ENCODE data around the gene RPUSD4.

RPUSD4 gene

DNA sequence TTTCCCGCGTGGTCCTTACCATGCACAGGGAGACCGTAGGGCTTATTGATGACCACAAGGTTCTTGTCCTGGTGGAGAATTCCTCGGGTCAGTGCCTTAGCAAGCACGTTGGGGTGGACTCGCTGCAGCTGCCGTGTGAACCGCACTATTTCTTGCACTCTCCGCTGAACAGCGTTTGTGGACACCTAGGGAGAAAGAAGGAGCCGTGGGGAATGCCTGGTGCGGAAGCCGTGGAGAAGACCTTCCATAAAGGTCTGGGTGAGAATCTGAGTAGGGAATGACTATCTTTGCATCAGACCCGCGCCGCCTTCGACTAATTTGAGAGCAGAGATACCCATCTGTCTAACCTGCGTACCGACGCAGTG lies 597 bp downstream of the RPUSD4 start:
- no peak for DNase-seq

DNA sequence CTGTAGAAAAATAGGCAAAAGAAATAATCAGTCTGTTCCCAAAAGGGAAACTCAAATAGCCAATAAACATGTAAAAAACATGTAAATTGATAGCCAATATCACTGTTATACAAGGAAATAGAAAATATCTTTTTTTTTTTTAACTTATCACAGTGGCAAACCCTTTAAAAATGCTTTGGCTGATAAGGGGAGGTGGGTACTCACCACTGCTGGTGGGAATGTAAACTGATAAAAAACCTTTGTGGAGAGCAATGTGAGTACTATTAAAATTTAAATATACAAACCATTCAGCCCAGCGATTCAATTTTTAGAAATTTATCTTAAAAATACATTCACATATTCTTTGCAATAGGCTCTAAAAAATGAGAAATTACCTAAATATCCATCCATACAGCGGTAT lies 3.6 kb downstream of the RPUSD4 start:
- no peak for DNase-seq

DNA sequence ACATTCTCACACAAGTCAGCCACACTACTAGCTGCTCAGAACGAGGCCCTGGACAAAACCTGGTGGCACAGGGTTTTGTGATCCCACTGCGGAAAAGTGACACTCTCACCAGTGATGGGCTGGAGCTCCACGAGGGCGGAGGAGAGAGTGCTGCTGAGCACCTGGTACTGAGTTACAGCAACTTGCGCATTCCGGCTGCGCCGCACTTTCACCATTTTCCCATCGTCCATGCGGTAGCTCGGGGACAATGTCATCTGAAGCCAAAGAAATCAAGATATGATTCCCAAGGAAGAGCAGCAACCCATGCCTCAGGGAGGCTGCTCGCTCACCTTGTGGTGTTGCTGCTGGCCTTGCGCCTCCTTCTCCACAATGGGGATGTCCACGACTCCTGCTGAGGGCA lies 6.1 kb downstream of the RPUSD4 start:
- no peak for DNase-seq

DNA sequence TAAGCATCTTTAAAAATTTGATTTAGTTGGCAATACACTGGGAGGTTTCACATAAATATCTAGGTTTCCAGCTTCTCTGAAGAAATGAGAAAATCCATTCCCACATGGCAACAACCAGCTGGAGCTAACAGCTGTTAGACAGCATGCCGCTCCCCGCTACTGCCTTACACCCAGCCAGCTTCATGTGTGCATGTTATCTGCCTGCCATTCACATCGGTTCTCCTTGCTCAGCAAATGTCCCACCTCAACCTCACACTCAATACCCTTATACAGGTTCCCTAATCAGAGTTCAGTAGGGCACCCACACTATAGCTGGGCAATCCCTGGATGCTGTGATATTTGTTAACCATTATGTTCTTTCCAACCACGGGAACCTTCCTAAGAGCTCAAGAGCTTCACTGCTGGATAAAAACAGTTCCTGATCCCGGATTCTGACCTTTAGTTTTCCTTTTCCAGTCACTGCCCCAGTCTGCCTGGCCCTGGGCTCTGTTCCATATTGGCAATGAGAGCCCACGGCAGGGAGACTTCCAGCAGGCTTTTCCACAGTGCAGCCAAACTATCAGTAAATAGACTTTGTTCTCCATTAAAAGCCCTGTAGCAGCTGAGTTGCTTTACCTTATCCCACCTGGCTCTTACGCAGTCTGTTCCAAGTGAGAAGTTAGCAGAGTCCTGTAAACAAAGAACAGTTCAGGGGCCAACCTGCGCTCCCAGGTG lies 8.6 kb downstream of the RPUSD4 start:
- DNase-seq = no peak

DNA sequence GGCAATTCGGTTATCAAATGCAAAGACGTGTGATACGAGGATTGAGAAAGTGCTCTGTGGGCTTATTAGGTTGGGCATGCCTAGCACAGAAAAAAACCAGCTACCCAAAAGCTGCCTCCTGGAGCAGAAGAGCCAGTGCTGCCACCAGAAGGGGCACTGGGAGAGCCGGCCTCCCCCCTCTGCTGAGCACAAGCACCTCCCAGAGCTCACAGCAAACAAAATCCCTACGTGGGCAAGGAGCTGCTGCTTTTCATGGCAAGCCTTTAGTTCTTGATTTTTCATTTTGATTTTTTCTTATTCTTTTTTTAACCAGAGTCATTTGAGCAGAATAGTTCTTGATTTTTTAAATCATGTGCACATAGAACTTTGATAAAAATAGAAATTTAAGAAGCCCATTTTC lies 12.8 kb downstream of the RPUSD4 start:
- DNase-seq = no peak

DNA sequence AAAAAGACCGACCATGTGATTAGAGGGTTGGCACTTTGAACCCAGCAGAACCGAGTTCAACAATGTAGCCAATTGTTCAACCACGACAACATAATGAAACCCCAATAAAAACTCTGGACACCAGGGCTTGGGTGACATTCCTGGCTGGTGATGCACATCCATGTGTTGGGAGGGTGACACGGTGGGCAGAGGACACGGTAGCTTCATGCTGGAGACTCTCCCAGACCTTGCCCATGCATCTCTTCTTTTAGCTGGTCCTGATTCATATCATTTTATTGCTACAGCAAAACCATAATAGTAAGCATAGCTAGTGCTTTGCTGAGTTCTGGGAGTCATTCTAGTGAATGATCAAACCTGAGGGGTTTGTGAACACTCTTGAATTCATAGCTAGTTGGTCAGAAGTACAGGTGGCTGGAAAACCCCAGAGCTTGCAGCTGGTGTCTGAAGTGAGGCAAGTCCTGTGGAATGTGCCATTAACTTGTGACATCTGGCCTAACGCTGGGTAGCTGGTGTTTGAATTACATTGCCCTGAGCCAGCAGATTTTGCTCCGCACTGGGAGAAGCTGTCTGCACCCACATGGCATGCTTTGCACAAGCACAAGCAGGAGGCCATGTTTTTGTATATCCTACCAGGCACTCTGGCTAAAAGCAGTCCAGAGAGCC lies 14.0 kb downstream of the RPUSD4 start:
- DNase-seq = no peak

DNA sequence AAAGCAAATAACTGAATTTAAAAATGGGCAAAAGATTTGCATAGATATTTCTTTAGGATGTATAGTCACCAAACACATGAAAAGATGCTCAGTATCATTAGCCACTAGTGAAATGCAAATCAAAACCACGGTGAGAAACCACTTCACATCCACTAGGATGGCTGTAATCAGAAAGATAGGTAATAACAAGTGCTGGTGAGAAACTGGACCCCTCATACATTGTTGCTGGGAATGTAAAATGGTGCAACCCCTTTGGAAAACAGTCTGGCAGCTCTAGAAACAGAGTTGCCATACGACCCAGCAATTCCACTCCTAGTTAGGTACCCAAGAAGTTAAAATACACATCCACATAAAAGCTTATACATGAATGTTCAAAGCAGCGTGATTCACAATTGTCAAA lies 16.3 kb downstream of the RPUSD4 start:
- DNase-seq = no peak

DNA sequence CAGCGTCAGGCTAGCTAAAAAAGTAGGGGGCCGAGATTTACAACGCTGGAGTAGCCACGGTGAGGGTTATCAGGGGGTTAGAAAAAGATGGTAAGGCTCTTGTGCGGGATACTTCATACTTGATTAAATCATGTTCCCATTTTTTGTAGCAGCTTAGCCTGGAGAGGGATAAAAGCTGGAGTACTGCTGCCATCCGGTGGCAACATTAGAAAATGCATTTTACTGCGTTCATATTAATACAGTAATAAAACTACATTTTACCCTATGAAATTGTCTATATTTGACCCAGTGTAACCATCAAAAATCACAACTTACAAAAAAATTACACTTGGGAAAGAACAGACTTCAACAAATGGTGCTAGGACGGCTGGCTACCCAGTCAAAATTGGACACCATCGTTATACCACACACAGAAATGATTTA lies 17.3 kb downstream of the RPUSD4 start:
- DNase-seq = peak; percentile 19

DNA sequence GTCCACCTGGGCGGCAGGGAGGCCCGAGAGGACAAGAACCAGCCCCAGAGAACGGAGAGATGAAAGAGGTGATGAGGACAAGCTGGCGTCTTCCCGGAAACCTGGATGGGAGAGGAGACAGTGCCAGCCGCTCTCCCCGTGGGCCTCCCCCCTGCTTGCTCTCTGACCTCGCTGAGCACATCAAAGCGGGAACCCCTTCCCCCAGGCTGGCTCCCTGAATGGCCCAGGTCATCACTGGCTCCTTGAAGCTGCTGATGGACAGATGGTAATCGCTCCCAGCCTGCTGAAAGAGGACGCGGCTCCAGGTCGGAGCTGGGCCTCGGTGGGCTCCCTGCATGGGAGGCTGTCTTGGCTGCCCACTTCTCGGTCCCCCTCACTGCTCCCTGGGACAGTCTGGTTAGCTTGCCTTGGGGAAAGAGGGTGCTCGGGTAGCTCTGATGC lies 18.4 kb downstream of the RPUSD4 start:
- no peak for DNase-seq

DNA sequence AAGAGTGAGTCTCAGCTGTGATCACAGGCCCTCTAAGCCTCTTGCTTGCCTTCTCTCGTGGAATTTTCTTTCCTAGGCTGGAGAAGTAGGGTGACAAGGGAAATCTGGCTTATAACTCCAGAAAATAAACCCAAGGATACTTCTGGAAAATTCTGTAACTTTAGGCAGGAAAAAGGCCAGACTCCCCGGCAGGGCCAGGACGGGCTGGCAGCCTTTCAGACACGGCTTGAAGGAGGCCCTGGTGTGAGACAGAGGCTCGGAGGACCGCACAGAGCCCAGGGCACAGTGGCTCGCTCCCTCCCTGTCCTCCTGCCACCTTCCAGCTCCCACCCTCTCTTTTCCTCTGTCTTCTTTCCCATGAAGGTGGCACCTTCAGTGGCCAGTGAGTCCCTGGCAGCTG lies 19.1 kb downstream of the RPUSD4 start:
- DNase-seq = no peak

DNA sequence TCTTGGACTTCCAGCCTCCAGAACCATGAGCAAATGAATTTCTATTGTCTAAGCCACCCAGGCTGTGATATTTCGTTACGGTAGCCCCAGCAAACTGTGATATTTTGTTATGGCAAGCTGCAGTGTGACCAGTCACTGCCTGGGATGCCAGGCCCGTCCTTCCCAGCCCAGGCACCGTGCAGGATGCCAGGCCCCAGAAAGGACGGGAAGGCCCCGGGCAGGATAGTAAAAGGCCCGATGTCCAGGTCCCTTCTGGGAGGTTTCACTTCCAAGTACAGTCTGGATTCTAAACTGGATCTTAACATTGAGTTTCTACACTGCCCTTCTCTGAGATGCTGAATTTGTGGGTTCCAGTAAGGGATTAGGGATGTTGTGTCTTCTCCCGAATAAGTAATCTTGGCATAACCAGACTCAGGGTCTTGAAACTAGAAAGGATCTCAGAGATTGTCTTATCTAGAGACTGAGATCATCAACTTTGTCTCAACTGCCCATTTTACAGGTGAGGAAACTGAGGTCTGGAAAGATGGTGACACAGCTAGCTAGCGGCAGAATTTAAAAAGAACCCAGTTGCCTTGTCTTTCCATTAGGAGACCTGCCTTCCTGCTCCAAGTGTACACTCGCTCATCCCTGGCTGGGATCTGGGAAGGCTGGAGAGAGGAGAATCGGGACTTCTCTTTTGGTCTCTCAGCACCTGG lies 19.9 kb downstream of the RPUSD4 start:
- DNase-seq = no peak

DNA sequence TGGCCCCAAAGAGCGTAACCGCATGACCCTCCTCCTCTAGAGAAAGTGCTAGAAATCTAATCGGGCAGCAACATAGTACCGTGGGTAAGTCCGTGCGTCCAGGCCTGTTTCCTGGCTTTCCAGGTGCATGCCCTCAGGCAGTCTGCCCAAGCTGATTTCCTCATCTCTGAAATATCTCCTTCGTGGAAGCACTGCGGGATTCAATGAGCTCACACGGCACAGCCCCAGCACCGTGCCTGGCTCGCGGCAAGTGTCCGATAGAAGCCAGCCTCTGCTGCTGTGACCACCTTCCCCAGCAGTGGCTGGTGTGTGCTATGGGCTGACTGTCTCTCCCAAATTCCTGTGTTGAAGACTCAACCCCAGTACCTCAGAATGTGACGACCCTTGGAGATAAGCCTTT lies 20.7 kb downstream of the RPUSD4 start:
- no peak for DNase-seq

DNA sequence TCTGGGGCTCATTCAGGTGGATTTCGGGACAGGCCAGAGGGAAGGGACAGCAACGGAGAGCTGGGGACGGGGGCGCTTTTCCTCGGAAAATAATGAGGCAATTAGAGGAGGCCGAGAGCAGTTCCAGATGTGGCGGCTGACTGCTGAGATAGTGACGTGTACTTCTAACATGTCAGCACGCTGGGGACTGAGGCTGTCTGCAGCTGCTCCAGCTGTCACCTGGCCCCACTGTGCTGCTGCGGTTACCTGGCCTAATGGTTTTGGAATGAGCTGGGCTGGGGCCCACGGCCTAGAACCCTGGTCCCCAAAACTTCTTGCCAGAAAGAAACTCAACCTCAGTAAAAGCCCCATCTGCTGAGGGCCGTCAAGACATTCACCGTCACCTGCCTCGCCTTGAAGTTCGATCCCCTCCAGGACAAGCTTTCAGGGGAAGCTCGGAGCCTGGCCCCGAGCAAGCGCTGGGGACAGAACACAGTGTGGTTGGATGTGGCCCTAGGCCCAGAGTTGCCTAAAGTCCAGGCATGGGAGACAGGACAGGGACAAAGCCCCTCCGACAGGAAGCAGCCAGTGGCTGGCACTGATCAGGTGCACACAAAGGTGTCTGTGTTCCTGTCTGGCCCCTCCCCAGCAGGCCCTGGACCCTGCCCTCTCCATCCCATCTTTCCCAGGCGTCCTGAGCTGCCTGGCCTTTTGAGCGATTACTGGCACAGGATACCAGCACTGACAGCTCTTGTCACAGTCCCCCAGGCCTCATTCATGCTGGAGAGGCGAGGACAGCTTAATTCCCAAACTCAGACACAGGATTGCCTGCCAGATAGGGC lies 22.1 kb downstream of the RPUSD4 start:
- no peak for DNase-seq

DNA sequence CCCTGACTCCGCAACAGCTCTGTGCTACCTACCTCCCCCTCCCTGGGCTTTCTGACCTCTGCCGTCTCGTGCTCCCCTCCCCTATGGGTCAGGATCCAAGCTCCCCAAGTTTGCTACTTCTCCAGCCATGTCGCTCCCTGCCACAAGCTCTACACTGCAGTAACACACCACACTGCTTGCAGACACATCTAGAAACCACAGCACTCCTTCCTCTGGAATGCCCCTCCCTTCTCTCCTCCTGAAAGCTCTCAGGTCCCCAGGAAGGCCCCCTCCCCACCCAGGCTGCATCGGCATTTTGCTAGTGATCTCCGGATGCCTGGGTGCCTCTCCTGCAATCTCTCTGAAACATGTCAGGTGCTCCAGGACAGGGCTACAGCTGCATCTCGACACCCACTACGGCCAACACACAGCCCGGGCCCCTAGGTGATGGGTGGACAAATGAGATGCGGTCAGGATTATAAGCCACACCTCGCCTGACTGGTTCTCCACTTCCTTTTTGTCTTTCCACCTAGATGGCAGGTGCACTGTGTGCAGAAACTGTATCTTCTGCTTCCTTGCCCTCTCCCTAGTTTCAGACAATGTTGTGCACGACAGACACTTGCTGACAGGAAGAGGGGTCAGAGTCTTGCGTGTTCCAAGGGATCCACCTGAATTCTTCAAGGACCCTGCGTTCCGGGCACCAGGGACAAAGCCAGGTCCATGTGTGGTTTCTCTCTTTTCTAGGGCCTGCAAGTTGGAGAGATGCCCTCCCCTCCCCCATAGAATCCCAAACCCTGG lies 22.9 kb downstream of the RPUSD4 start:
- DNase-seq = no peak

DNA sequence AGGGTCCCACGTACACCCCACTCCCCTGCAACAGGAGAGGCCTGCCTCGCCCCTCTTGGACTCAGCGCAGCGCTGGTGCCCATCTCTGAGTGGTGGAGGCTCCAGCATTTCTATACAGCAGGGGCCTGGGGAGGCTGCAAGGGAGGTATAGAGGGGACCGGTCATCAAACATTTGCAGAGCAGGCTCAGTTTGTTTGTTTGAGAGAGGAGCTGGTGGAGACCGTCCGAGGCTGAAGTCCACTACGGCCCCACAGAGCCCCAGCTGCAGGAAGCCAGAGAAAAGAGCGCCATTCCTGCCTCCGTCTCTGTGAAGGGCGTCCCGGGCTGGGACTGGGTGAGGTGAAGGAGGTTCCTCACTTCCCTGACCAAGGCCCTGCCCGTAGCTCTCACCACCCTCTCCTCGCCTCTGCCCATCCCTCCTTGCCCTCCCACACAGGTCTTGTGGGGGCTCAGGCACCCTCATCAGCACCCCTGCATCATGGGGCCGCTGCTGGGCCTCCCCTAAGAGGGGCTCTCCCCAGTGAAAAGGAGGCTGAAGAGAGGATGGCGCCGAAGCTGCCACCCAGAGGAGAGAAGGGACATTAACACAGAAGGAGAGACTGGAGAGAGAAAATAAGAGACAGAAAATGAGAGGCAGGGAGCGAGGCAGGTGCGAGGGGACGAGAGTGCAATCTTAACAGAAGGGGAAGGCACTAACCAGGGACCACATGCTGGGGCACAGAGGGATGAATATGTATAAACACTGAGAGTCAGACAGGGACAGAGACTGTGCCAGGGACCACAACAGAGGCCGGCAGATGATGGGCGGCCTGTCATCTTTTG lies 24.5 kb downstream of the RPUSD4 start:
- peak; percentile 71 for DNase-seq

DNA sequence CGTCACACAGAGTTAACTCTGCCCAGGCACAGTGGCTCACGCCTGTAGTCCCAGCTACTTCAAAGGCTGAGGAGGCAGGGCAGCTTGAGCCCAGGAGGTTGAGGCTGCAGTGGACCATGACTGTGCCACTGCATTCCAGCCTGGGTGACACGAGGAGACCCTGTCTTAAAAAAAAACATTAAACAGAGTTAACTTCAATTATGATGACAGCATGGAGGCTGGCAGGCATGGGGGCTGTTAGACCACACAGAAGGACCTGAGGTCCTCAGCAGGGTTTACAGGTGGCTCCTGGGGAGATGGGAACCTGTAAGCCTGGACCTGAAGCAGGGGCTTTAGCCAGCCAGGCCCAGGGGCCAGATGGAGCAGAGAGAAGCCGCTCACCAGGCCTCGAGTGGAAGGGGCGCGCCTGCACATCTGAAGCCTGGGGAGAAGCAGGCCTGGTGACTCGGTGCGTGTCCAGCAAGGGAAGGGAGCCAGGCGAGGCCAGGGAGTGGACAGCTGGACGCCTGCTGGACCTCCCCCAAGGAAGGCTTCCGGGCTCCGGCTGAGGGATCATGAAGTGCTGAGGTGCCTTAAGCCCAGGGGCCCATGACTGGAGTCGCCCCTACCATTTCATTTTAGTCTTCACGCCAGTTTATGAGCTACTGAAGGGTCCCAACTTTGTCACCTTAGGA lies 25.3 kb downstream of the RPUSD4 start:
- no peak for DNase-seq

DNA sequence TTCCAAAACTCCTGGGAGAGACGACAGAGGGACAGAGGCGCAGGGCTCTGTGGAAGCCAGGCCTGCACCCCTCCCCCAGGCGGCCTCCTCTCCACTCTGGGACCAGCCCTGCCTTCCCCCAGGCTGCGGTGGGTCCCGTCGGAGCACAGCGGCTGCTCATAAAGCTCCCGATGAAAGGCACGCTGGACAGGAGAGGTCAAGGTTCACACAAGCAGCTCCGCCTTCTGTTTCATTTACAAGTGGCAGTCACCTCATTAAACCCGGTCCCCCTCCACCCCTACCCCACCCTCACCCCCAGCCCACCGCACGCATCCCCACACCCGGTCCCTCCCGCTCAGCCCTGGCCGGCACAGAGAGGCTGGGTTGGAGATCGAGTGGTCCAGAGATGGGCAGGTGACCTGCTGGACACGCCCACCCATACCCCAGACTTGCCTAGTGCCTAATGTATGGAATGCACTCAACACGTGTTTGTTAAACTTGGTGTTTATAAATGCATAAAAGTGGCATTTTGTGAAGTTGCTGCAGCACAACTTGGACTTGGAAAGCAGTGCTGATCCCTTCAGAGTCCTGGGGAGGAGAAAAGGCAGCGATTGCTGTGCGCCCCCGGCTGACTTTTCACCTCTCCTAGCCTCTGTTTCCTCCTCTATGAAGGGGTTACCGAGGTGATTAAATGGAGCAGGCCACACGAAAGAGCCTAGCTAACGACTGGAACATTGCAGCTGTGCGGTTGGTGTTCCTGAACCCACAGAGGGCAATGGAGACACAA lies 26.0 kb downstream of the RPUSD4 start:
- DNase-seq = no peak

DNA sequence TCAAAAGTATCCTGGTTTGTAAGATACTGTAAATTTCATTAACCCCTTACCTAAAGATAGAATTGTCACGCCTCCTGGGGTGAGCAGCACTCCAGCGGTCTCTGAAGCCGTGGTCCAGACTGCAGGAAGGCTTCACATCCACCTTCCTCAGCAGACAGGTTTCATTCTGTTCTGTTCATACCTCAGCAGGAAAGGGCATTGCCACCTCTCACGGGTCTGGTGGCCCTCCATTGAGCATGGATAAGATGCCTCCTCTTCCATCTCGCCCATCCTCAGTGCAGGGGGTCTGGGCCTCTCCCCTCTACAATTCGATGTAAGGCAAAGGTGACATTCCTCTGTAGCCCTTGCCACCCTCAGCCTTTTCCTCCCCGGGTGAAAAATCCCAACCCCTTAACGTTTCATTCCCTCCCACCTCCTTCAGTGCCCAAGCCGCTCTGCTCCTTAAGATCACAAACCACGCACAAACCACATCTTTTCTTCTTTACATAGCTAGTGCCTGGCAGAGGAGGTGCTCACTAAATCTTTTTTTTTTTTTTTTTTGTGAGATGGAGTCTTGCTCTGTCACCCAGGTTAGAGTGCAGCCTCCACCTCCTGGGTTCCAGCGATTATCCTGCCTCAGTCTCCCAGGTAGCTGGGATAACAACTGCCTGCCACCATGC lies 28.5 kb downstream of the RPUSD4 start:
- DNase-seq = no peak

DNA sequence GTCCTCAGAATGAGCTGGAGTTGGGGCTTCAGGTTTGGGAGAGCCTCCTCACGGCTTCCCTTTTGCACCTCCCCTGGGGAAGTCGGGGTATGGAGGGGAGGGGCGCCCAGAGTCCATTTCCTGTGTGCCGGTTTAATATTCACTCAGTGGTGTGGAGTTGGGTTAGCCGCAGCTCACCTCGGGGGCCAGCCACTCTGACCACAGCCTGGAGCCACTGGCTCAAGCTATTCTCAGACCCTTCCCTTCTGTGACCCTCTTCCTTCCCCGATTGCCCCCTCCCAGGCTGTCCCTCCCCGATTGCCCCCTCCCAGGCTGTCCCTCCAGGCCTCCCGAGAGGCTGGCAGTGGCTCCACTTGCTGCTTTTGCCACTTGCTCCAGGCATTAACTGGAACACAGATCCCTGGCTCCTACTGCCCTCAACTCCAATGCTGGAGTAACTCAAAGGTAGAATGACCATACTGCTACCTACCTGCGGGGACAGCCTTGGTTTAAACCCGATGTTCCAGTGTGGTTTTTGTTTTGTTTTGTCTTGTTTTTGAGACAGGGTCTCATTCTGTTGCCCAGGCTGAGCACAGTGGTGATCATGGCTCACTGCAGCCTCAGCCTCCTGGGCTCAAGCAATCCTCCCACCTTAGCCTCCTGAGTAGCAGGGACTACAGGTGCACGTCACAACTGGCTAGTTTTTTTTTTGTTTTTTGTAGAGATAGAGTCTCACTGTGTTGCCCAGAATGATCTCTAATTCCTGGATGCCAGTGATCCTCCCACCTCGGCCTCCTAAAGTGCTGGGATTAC lies 29.3 kb downstream of the RPUSD4 start:
- no peak for DNase-seq
